Right lobe of liver (tissue), 6 donors: ENCODE data around the gene PDX1. TPM values are rescaled to one million over a fixed set of nuclear protein-coding genes. Genes with fewer than 3 reads are reported as not detected.

ENCODE experiments used
- ATAC-seq, 4 donors: fragments of 200-7000 bp; cut with Tn5 transposase; one replicate each; pipeline ENCODE4 v1.9.1; 2020; ENCODE audit warnings: mild to moderate bottlenecking in 4 of 4, moderate library complexity in 4 of 4
- DNase-seq, 3 donors: peaks; one replicate each; pipeline ENCODE4 v3.0.0-alpha.2; 2020
- H3K27ac ChIP-seq, 3 donors: fragments of 200-600 bp; one replicate each; pipeline ENCODE4 v1.8.0; 2022
- H3K27me3 ChIP-seq, 2 donors: fragments of 200-600 bp; one replicate each; pipeline ENCODE4 v1.8.0; 2022
- H3K36me3 ChIP-seq, 4 donors: fragments of 200-600 bp; sonication (generic) in 1 of 4; one replicate each; pipeline versions ENCODE4 v1.5.1 to v1.8.0; 2017 to 2022; ENCODE audit warnings: control low read depth in 1 of 4
- H3K4me1 ChIP-seq, 4 donors: fragments of 200-600 bp; sonication (generic) in 1 of 4; one replicate each; pipeline versions ENCODE4 v1.5.1 to v1.8.0; 2017 to 2022; ENCODE audit warnings: control low read depth in 1 of 4
- H3K4me3 ChIP-seq, 3 donors: fragments of 200-600 bp; one replicate each; pipeline ENCODE4 v1.8.0; 2022
- H3K9me3 ChIP-seq, 4 donors: fragments of 200-600 bp; sonication (generic) in 1 of 4; one replicate each; pipeline versions ENCODE4 v1.5.1 to v1.8.0; 2017 to 2022; ENCODE audit warnings: control low read depth in 1 of 4
- CTCF ChIP-seq, 4 donors: fragments of 200-600 bp in 3 of 4; fragments of 450-650 bp in 1 of 4; IDR thresholded peaks; one replicate each; pipeline versions ENCODE4 v1.5.1 to v1.8.0; 2016 to 2022; ENCODE audit warnings: antibody characterized with exemption in 4 of 4, mild to moderate bottlenecking in 2 of 4
- POLR2A ChIP-seq: fragments of 450-650 bp; IDR thresholded peaks from one replicate; pipeline ENCODE4 v1.6.1; 2017; ENCODE audit warnings: antibody characterized with exemption, mild to moderate bottlenecking
- WGBS: methylation state at CpG from one replicate; pipeline ENCODE4 v1.1.6; 2018; ENCODE audit warnings: low coverage, low lambda C conversion rate; ENCODE audit not compliant: insufficient coverage; ENCODE audit errors: missing lambda C conversion rate; 5-methylcytosine and 5-hydroxymethylcytosine counted together
- intact Hi-C, 2 donors: fragments of 100-400 bp; cut with DNase I; formaldehyde crosslinking; loops; one replicate each; pipeline versions ENCODE4 v1.11.2 to v1.14.1; 2022
- total RNA-seq, 6 experiments: library from RNA; depleted of rRNA in 2 of 6; stranded (reverse); fragments of >200 nt in 2 of 6; fragmentation: NEBNext Ultra II Directional in 3 of 6; extraction: Animal tissue kit (Norgen Biotek cat#: 25700) in 3 of 6; gene quantifications; one replicate each; pipeline versions ENCODE4 v1.1.0 to v1.2.4, GENCODE V29; 2016 to 2023
- donor health status: DM: no; HTN: yes; CAD: no.
- donor health status: DM: no; HTN: no; CAD: no.
- donor health status: DM: no; HTN: no; CAD: no.
- donor health status: DM: no; HTN: yes; CAD: no.
- donor health status: DM: no; HTN: yes; CAD: no.

Gene PDX1
- total RNA-seq, 6 experiments from 2014 or later, result 0.06 to 0.66 (median 0.21) TPM; not detected in 2

GRCh38 chr13:27965740-27966640 is 46.2 kb downstream of the PDX1 start:
- peaks cover 0 to 11% (median 0%) of the 10 kb centered on the region in 4 donors for H3K4me1 ChIP-seq
- WGBS, result 37% methylated on average over 35 of the region's 45 CpGs
- no peak overlapping the region for H3K27ac ChIP-seq
- no peak for ATAC-seq
- no peak for TF ChIP-seq POLR2A
- no peak for TF ChIP-seq CTCF (IDR thresholded peaks at IDR 0.05)
- intact Hi-C loops, result loop anchor here in 1 of 2 donors (10.0 kb wide), 2 partner anchors 141 to 601 kb away; no protein-coding TSS in a partner anchor
- H3K36me3 ChIP-seq, result no peaks in the 10 kb centered on the region
- DNase-seq, result no peak
- H3K9me3 ChIP-seq, result no peaks in the 10 kb centered on the region
- H3K27me3 ChIP-seq, result peaks cover 5 to 22% of the 10 kb centered on the region in 2 donors
- H3K4me3 ChIP-seq, result no peak overlapping the region

GRCh38 chr13:27966641-27967202 is 46.9 kb downstream of the PDX1 start:
- no peak for ATAC-seq
- Histone ChIP-seq H3K27me3 (peaks cover 5 to 22% of the 10 kb centered on the region in 2 donors), H3K4me1 (peaks cover 0 to 11% (median 0%) of the 10 kb centered on the region in 4 donors), H3K36me3 (no peaks in the 10 kb centered on the region), H3K4me3 (no peak overlapping the region), H3K27ac (no peak overlapping the region), H3K9me3 (no peaks in the 10 kb centered on the region)
- TF ChIP-seq POLR2A, result no peak
- no peak for TF ChIP-seq CTCF (IDR thresholded peaks at IDR 0.05)
- intact Hi-C loops, result loop anchor here in 1 of 2 donors (10.0 kb wide), 2 partner anchors 142 to 602 kb away; no protein-coding TSS in a partner anchor
- no peak for DNase-seq
- 2% methylated on average over 9 of the region's 38 CpGs for WGBS

DNA sequence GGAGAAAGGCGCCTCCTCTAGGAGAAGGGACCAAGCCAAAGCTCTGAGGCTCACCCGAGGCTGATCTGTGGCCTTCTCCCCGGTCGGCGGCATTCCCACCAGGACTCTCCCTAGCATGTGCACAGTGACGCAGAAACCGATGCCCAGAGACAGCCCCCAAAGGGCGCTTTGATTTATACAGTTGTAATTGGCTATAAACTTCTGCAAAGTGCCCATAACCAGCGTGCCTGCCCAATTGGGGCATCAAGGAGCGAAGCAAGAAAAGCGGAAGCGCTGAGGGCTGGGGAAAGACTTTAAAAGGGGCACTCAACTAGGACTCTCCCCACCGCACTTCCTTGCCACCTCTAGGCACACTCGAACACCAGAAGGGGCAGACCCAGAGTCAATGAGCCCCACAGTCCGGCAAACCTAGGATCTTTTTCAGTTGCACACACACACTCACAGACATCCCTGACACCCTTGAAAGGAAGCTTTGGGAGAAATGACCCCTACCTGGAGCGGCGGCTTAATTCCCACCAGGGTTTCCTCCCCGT is 47.5 kb downstream of the PDX1 start:
- no peaks in the 10 kb centered on the region for H3K36me3 ChIP-seq
- no peak overlapping the region for H3K27ac ChIP-seq
- WGBS, result 23% methylated on average over 11 of the region's 18 CpGs
- peaks cover 5 to 22% of the 10 kb centered on the region in 2 donors for H3K27me3 ChIP-seq
- no peaks in the 10 kb centered on the region for H3K9me3 ChIP-seq
- H3K4me1 ChIP-seq, result peaks cover 0 to 11% (median 0%) of the 10 kb centered on the region in 4 donors
- no peak for DNase-seq
- ATAC-seq, result no peak
- intact Hi-C loops, result loop anchor here in 1 of 2 donors (10.0 kb wide), 2 partner anchors 142 to 602 kb away; no protein-coding TSS in a partner anchor
- H3K4me3 ChIP-seq, result no peak overlapping the region
- no peak for TF ChIP-seq POLR2A
- no peak for TF ChIP-seq CTCF (IDR thresholded peaks at IDR 0.05)

GRCh38 chr13:27967736-27968315 is 48.0 kb downstream of the PDX1 start:
- Histone ChIP-seq H3K9me3 (no peaks in the 10 kb centered on the region), H3K27ac (no peak overlapping the region), H3K4me3 (no peak overlapping the region), H3K36me3 (no peaks in the 10 kb centered on the region), H3K27me3 (peaks cover 5 to 22% of the 10 kb centered on the region in 2 donors), H3K4me1 (peaks cover 0 to 11% (median 0%) of the 10 kb centered on the region in 4 donors)
- DNase-seq (no peak), ATAC-seq (no peak)
- 5% methylated on average over 16 of the region's 33 CpGs for WGBS
- intact Hi-C loops, result loop anchor here in 1 of 2 donors (10.0 kb wide), 2 partner anchors 143 to 603 kb away; no protein-coding TSS in a partner anchor
- no peak for TF ChIP-seq POLR2A
- TF ChIP-seq CTCF (IDR thresholded peaks at IDR 0.05), result no peak
